Stromal cell of bone marrow (primary cell): ENCODE measurements around the gene SND1.
A peak's percentile ranks its signal among the peaks of the same experiment; 100 is the strongest.

Experiments used
- DNase-seq: peaks from one replicate; pipeline ENCODE4 v3.0.0-alpha.2; 2012; ENCODE audit warnings: low read depth

Gene SND1

DNA sequence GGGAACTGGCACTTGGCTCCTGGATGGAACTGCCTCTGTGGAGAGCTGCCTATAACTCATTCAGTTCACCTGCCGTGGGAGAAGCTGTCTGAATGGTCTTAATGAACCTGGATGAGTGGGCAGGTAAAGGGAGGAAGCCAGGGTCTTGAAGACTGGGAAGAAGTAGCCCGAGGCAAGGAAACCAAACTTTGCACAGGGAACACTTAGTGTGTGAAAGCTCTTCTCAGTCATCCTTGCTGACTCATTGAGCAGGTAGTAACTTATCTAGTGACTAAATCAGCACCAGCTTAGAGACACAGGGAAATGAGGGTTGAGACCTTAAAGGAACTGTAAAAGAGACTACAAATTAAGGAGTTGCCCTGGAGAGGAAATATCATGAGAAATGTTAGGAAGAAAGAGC, 369.4 kb downstream of the SND1 start:
- no peak for DNase-seq

- peak; percentile 72 for DNase-seq
Observed at GRCh38 chr7:128022631-128023532, 370.9 kb downstream of the SND1 start.

- no peak for DNase-seq
Observed at GRCh38 chr7:128024151-128024550, 372.2 kb downstream of the SND1 start.

DNA sequence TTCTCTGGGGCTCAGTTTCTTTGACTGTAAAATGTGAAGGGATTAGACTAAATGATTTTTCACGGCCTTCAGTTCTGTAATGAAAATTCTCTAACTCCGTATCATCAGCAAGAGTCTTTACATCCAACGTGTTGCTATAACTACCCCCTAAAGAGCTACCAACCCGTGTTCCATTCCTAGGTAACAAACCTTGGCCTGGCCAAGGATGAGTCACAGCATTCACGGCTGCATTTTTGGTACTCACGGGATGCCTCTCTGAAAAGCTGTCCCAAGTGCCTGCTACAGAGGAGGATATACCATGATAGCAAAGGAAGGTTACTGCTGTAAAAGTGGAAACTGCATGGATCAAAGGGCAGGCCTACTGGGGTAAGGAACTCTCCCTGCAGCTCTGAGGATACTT, 373.4 kb downstream of the SND1 start:
- DNase-seq = no peak

GRCh38 chr7:128025819-128026218, 373.8 kb downstream of the SND1 start:
- DNase-seq = no peak

GRCh38 chr7:128026551-128026950, 374.6 kb downstream of the SND1 start:
- no peak for DNase-seq

DNA sequence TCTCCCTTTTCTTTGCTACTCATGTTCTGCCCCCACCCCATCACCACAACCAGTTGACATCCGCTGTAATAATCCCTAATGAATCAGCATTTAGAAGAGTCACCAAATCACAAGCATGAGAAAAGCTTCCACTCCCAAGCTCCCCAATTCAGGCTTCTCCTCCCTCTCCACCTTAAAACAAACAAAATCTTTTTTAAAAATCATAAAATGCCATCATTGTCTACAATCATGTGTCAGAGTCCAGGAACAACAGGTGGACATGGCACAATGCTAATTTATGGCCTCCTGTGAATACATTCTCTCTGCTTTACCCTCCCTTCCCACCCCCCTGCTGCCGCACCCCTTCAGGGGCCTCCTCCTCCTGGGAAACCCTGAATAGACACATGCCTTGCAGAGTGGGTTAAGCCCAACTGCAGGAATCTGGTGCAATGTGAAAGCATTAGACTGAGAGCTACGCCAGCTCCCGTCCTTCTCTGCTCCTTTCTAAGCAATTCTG, 375.5 kb downstream of the SND1 start:
- no peak for DNase-seq

DNA sequence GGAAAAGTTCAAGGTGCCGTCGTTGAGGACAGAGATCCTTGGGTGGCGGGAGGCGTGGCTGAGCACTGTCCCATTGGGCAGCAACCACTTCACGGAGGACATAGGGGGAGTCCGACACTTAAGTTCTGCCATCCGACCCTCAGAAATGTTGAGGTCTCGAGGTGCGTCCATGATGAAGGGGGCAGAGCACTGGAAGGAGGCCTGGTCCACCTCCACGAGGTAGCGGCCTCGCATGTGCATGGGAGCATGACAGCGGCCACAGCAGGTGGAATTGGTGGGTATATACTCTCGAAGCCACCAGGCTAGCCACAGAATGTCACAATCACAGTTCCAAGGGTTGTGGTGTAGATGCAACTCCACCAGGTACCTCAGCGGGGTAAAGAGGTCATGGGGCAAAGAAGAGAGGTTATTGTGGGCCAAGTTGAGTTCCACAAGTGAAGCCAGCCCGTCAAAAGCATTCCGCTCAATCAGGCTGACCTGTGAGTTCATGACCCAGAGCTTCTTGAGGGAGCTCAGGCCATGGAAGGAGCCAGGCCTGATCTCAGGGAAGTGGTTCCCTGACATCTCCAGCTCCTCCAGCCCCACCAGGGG, 377.5 kb downstream of the SND1 start:
- no peak for DNase-seq

GRCh38 chr7:128030263-128030653, 378.3 kb downstream of the SND1 start:
- no peak for DNase-seq

GRCh38 chr7:128030654-128031611, 378.9 kb downstream of the SND1 start, which contains the start of gene LRRC4:
TSS of gene LRRC4 (minus strand) at chr7:128031437. CDS start at chr7:128030640, 797 bp downstream.
- no peak for DNase-seq

- DNase-seq = peak; percentile 78
Observed at GRCh38 chr7:128031901-128032604, 380.1 kb downstream of the SND1 start.

DNA sequence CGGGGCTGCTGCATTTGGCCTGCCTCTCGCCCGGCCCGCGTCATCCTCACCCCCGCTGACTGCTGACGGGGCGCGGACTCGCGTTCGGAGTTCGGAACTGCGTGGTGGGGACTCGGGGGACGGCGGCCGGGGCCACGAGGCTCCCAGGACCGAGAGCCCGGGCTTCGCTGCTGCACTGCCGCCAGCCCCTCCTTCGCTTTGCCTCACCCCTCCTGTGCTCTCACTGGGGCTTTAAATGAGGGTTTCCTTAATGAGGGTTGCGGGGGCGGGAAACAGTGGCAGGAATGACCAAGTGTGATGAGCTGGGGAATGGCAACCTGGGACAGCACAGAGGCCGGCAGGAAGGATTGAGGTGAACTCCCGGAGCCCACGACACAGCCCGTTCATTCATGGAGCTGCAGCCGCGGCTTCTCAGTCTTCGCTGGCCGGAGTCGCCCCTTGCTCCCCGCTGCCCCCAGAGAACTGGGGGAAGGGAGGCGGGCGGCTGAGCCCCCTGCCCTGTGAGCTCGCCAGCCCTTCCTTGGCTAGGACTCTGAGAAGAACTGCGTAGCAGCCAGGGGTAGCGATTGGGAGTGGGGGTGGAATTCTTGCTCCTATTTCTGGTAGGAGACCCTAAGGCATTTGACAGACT, 380.7 kb downstream of the SND1 start:
- no peak for DNase-seq

- no peak for DNase-seq
Observed at GRCh38 chr7:128033246-128033645, 381.3 kb downstream of the SND1 start.

DNA sequence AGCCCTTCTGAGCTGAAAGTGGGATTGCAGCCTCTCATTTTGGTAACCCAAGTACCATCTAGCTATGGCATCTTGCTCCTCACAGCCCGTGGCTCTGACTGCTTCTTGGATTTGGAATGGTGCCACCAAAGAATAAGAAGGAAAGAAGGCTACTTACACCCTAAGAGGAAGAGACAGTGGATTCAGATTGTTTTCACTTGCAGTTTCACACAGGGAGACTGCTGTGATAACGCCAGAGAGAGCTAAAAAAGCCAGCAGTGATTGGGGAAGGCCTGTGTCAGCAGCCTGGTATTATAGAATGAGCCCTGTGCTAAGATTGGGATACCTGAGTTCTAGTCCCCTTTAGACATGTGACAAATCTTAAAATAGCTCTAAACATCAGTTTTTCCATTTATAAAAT, 382.8 kb downstream of the SND1 start:
- DNase-seq = no peak

GRCh38 chr7:128035712-128036111, 383.7 kb downstream of the SND1 start:
- DNase-seq = no peak

- DNase-seq = no peak
Observed at GRCh38 chr7:128036226-128036940, 384.4 kb downstream of the SND1 start.

GRCh38 chr7:128037081-128037480, 385.1 kb downstream of the SND1 start:
- DNase-seq = no peak

GRCh38 chr7:128037880-128038619, 386.1 kb downstream of the SND1 start:
- DNase-seq = no peak

DNA sequence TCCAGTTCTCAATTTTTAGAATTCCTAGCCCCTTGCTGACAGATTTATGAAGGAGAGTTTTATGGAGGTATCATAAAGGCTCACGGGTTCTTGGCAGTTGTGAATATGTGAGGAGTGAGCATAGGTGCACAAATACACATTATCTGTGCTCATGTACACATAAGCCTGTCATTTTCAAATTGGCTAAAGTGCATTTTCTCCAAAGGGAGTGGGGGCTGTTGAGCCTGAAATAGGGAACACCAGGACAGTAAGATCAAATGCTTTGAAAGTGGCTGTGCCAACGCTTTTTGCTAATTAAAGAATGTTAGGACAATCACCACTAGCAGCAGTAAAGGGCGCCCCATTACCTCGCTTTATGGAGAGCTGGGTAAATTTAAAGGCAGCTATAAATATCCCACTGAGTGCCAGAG, 387.6 kb downstream of the SND1 start:
- DNase-seq = no peak

DNA sequence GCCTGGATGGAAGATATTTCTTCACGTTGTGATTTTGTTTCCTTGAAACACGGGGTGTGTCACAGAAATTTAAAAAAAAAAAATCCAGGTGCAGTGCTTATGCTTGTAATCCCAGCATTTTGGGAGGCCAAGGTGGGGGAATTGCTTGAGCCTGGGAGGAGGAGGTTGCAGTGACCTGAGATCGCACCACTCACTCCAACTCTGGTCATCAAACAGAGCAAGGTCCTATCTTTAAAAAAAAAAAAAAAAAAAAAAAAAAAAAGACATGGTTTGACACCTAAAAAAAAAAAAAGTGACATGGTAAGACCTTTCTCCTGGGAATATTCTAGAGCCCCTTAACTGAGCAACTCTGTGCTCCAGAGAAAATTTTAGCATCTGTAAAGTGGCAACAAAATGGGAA, 388.2 kb downstream of the SND1 start:
- DNase-seq = no peak
